Stimulated activated CD8-positive, alpha-beta memory T cell treated with anti-CD3 and anti-CD28 coated beads, Interleukin-2, amount 100 ng/mL, for 1 hour (primary cell): Measurements from ENCODE around the gene CR2.
"Not testable (repeated sequence)": the region's sequence is repeated elsewhere in the genome, so short reads cannot be mapped to it uniquely, and the experiment has no call there.

Experiments used
- DNase-seq, 2 donors: peaks; one replicate each; pipeline ENCODE4 v3.0.0-alpha.2; 2020; ENCODE audit warnings: low read depth in 2 of 2

Gene CR2

DNA sequence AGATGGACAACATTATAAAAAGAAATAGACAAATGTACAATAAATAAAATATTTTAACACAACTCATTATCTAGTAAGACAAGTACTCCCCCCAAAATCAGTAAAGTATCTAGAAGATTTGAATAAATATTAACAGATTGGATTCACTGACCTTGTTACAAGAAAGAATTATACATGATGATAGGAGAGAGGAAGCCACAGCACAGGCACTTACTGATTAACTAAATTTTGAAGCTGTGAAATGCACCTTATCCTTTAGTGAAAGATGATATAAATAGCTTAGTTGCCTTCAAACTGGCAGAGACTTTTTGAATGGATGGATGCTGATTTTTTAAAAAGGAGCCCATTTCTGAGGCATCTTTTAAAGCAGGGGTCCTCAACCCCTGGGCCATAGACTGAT is 50.3 kb downstream of the CR2 start:
- no peak for DNase-seq

DNA sequence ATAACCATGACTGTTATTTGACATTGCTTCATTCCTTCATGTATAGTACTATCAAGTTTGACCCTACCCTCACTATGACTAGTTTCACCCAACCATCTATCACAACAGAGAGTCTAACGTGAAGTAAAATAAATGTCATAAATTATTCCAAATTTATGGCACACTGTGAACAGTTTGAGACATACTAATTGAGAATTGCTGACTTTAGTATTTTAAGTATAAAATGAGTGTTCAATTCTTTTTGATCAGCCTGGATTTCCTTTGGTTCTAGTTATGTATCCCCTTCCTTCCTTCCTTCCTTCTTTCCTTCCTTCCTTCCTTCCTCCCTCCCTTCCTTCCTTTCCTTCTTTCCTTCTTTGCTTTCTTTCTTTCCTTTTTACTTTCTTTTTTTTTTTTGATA is 56.3 kb downstream of the CR2 start:
- DNase-seq, result no peak

DNA sequence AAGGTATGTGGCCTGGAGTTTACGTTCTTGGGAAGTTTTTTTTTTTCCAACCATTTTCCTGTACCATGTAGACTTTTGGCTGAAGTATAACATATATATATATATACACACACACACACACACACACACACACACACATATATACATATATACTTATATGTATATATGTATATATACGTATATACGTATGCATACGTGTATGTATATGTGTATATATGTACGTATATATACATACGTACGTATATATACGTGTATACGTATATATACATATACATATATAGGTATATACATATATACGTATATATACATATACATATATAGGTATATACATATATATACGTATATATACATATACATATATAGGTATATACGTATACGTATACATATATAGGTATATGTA is 60.8 kb downstream of the CR2 start:
- DNase-seq, result no peak

DNA sequence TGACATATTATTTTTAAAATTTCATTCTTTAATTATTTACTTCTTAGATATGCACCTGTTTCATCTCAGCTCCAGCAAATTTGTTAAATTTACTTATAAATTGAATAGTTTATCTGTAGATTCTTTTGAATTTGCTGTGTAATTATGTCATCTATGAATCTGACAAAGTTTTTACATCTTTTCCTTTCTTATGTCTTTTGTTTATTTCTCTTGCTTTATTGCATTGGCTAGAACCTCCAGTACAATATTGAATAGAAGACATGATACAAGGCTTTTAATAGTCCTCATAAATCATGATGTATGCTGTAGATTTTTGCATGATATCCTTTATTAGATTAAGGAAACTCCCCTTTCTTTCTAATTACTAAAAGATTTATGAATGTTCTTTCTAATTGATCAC is 62.6 kb downstream of the CR2 start:
- DNase-seq, result no peak

DNA sequence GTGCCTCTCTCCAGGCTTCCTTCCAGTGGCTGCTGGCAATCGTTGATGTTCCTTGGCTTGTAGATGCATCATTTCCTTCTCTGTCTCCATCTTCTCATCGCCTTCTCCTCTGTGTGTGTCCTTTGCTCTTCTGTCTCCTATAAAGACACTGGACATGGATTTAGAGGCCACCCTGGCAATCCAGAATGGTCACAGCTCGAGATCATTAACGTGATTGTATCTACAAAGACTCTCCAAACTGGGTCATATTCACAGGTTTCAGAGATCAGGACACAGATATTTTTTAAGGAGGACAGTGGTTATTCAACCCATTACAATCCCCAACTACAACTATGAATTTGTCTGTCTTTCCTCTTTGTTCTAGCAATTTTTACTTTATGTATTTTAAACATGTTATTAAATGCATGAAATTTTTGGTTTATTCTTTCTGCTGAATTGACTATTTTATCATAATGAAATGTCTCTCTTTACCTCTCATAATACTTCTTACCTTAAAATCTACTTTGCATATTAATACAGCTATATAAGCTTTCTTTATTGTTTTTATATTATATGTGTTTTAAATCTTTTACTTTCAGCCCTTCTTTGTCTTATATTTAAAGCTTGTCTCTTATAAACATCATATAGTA is 64.6 kb downstream of the CR2 start:
- no peak for DNase-seq

DNA sequence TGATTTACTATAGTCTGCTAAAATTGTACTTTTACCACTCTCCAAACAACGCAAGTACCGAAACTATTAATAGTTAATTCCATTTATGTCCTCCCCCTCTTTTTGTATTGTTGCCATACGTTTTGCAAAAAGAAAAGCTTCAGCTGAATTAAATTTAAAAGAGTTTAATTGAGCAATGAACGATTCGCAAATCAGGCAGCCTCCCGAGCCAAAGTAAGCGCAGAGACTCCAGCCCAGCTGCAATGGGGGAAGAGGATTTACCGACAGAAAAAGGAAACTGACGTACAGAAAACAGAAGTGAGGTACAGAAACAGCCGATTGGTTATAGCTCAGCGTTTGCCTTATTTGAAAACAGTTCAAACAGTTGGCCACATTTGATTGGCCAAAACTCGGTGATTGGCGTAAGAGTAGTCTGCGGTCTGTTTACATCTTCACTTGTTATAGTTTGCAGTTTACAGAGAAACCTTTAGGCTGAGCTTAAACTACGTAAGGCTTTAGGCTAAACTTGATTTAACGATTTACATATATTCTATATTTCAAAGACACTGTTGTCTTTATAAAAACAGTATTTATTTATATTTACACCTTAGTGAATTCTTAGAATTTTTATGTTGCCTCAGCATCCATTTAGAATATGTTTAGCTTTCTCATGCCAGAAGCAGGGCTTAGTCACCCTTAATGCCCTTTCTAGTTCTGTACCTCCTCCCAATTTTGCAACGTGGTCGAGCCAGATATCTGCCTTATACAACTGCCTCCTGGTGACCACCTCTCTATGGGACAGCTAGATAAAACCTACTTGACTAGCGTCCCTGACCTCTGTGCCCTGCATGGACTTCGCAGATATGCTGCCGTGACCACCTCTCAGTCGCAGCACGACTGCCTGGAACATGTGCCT is 65.6 kb downstream of the CR2 start:
- no peak for DNase-seq

DNA sequence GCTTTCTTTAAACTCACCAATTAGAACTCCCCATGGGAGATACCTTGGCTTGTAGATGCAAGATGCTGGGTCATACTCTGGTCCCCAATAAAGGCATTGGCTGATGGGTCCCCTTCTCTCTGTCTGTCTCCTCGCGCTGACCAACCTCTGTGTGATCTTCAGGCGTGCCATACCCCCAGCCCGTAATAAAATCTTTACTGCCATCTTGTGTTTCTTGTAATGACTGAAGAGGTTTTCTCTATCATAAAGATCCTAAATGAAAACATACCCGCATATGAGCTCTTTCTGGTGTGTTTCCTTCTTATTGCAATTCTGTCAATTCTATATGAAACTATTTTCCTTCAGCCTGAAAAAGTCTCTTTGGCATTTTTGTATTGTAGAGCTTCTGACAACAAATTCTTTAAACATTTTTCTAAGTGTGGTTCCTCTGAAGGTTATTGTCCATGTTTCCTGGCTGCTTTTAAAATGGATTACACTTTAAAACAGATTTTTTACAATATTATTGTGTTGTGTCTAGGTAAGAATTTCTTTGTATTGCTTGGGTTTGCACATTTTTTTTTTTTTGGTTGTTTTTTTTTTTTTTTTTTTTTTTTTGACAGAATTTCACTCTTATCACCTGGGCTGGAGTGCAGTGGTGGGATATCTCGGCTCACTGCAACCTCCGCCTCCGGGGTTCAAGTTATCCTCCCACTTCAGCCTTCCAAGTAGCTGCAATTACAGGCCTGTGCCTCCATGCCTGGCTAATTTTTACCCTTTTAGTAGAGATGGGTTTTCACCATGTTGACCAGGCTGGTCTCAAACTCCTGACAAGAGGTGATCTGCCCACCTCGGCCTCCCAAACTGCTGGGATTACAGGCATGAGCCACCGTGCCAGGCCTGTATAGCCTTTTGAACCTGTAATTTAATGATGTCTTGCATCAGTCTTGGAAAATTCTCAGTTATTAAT is 66.5 kb downstream of the CR2 start:
- DNase-seq, result not testable (repeated sequence)

DNA sequence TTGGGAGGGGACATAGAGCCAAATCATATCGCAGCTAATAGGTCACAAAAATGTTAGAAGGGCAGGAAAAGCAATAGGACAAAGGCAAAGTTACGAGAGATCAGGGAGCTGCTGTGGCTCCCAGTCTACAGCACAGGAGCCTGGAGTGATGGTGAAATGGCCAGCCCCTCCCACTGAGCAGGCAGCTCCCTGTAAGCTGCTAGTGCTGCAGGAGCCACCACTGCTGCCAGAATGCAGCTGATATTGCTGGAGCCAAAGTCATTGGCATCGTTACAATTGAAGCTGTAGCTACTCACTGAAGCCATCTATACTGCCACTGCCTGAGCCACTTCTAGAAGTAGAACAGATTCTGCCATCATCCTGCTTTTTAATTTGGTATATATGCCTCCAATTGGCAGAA is 71.1 kb downstream of the CR2 start:
- DNase-seq, result not testable (repeated sequence)

DNA sequence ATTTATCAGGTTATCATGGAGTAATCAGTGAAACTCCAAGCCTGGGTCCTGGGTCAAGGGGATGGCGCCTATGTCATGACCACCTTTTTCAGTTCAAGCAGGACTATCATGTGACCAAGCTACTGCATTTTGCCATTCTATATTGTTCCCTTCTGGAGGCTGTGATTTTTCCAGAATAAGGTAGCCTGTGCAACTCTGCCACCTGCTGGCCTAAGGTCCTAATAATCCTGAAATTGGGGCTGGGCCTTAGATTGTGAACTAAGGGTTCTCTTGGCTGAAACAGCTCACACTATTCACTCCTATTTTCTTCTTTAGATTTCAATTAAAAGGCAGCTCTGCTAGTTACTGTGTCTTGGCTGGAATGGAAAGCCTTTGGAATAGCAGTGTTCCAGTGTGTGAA is 74.3 kb downstream of the CR2 start:
- DNase-seq, result not testable (repeated sequence)

DNA sequence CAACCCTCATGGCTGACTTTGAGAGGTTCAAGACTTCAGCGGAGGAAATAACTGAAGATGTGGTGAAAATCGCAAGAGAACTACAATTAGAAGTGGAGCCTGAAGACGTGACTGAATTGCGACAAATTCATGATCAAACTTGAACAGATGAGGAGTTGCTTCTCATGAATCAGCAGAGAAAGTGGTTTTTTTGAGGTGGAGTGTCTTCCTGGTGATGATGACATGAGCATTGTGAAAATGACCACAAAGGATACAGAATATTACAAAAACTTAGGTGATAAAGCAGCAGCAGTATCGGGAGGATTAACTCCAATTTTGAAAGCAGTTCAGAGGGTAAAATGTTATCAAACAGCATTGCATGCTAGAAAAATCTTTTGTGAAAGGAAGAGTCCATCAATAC is 82.1 kb downstream of the CR2 start:
- not testable (repeated sequence) for DNase-seq
